GM13976 (cell line): ENCODE data around the gene CNN1.
"Not testable (repeated sequence)": the region's sequence is repeated elsewhere in the genome, so short reads cannot be mapped to it uniquely, and the experiment has no call there.

Experiments used
- DNase-seq: peaks from one replicate; pipeline ENCODE4 v3.0.0; 2012; ENCODE audit warnings: low spot score
- in situ Hi-C: fragments of 300-500 bp; cut with MboI; formaldehyde crosslinking; loops from one replicate; pipeline ENCODE4 v1.12.0; 2022; ENCODE audit warnings: low sequenced_read_pairs, mixed read lengths, inconsistent platforms; ENCODE audit not compliant: unreplicated experiment
- TF ChIP-seq, protein P1 (sequence below): IDR thresholded peaks from 2 replicates; pipeline ENCODE4 v1.5.1; 2012; ENCODE audit warnings: borderline replicate concordance, mild to moderate bottlenecking; ENCODE audit not compliant: insufficient read depth; ENCODE audit errors: extremely low read depth, missing control alignments, control extremely low read depth

Gene CNN1

DNA sequence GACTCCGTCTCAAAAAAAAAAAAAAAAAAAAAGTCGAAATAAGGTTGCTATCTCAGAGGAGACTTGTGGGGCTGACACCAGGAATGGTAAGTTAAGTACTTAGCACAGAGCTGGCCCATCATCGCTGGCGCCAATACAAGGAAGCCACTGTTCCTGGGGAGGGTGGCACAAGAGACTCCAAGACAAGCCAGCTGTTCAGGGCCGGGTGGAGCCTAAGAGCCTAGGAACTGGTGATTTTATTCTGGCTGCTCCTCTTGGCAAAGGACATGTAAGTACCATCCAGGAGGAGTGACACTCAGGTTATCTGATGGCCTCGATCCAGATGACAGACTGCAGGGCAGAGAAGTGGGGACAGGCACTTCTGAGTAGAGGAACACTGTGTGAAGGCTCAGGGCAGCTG is 16.6 kb downstream of the CNN1 start:
- in situ Hi-C loops, result no loop called here
- TF ChIP-seq, protein P1, sequence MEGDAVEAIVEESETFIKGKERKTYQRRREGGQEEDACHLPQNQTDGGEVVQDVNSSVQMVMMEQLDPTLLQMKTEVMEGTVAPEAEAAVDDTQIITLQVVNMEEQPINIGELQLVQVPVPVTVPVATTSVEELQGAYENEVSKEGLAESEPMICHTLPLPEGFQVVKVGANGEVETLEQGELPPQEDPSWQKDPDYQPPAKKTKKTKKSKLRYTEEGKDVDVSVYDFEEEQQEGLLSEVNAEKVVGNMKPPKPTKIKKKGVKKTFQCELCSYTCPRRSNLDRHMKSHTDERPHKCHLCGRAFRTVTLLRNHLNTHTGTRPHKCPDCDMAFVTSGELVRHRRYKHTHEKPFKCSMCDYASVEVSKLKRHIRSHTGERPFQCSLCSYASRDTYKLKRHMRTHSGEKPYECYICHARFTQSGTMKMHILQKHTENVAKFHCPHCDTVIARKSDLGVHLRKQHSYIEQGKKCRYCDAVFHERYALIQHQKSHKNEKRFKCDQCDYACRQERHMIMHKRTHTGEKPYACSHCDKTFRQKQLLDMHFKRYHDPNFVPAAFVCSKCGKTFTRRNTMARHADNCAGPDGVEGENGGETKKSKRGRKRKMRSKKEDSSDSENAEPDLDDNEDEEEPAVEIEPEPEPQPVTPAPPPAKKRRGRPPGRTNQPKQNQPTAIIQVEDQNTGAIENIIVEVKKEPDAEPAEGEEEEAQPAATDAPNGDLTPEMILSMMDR, result no peak
- no peak for DNase-seq

DNA sequence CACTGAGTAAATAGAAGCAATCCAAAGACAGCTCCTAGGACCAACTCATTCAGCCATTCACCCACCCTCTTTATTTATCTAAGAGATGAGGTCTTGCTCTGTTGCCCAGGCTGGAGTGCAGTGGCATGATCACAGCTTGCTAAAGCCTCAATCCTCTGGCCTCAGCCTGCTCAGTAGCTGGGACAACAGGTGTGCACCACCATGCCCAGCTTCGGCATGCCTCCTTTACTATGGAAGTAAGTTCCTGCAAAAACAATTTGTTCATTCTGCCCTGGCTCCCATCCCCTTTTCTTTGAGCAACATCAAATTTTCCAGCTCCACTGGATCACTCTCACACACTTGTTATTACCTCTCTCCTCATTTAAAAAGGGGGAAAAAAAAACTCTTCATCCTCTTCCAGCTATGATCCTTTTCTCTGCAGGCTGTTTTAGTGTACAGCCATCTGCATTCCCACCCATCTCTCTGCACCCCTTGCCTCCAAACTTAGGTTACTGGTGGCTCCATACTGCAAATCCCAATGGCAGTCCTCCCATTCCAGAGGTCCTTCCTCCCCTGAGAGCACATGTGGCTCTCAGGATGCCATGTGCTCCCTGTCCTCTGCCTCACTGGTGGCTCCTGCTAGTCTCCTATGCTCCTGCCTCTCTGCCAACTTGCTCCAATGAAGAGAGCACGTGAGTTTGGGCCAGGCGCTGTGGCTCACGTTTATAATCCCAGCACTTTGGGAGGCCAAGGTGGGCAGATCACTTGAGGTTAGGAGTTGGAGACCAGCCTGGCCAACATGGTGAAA is 18.2 kb downstream of the CNN1 start:
- TF ChIP-seq, protein P1, result no peak
- no peak for DNase-seq
- in situ Hi-C loops, result no loop called here

DNA sequence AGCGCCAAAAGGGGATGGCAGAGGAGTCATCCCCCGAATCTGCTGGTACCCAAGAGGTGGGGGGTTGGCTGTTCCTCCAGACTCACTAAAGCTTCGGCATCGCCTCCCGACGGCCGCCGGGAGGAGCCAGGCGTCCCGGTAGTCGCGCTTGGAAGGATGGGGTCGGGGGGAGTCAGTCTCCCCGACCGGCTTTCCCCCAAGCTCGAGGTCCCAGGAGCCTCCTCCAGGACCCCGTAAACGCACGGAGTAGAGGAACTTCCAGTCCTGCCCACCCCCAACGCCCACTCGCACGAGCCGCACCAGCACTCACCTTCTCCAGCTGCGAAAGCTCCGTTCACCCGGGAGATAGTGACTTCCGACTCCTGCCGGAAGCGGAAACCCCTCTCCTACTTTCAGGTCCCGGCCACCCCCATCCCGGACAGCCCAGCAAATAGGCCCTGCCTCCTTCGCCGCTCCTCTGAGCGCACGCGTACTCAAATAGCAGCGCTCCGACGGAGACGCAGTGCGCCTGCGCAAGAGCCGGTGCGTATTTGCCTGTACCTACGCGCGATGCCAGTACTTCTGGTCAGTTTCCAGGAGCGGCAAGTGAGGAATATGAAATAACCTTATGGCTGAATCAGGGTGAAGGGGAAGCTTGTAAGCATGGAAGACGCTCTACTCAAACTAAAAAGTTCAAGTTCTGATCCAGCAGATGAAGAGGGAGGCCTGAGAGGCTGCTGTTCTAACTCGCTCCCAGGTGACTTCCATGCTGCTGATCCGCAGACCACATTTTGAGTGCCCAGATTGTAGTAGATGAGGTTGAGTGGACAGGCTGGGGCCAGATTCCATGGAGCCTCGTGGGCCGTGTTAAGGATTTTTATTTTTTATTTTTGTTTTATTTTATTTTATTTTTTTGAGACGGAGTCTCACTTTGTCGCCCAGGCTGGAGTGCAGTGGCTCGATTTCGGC is 20.5 kb downstream of the CNN1 start, which contains the start of gene ELOF1:
Gene ELOF1 (minus strand): TSS at position 350 of the 948 bp plus-strand sequence. CDS start 4,883 bp downstream, outside the sequence.
- TF ChIP-seq, protein P1, result no peak
- peak; percentile 98 for DNase-seq
- in situ Hi-C loops, result no loop called here

DNA sequence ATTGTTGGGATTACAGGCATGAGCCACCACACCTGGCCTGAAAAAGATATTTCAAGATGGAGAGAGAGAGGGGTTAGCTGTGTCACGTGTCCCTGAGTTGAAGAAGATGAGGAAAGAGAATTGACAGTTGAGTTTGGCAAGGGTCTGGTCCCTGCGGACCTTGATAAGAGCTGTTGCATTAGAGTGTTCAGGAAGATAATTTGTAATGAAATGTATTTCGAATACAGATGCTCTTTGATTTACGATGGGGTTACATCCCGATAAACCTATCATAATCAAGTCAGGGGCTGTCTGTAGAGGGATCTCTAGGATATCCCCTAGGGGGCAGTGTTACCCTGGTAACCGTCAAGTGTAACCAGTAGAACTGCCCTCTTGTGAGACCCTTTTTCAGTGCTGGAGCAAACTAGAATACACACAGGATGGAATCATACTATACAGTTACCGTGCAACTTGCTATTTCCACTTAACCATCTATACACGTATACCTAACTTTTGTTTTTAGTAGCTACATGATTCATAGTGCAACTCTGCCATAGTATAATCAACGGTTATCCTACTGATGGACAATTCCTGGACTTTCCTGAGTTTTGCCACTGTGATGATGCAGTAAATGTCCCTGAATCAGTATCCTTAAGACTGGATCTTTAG is 21.9 kb downstream of the CNN1 start:
- DNase-seq, result peak; percentile 76

DNA sequence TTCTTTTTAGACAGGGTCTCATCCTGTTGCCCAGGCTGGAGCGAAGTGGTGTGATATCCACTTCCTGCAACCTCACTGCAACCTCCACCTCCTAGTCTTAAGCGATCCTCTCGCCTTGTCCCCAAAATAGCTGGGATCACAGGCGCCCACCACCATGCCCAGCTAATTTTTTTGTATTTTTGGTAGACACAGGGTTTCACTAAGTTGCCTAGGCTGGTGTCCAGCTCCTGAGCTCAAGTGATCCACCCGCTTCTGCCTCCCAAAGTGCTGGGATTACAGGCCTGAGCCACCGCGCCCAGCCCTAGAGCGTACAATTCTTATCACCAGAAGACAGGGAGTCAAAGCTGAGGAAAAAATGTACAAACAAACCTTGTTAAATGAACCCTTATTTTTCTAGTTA is 24.9 kb downstream of the CNN1 start:
- no peak for DNase-seq
- in situ Hi-C loops, result no loop called here
- TF ChIP-seq, protein P1, result no peak

More for the DNA sequence above, 21.9 kb downstream of the CNN1 start:
- in situ Hi-C loops, result no loop called here
- TF ChIP-seq, protein P1, result peak; percentile 49

DNA sequence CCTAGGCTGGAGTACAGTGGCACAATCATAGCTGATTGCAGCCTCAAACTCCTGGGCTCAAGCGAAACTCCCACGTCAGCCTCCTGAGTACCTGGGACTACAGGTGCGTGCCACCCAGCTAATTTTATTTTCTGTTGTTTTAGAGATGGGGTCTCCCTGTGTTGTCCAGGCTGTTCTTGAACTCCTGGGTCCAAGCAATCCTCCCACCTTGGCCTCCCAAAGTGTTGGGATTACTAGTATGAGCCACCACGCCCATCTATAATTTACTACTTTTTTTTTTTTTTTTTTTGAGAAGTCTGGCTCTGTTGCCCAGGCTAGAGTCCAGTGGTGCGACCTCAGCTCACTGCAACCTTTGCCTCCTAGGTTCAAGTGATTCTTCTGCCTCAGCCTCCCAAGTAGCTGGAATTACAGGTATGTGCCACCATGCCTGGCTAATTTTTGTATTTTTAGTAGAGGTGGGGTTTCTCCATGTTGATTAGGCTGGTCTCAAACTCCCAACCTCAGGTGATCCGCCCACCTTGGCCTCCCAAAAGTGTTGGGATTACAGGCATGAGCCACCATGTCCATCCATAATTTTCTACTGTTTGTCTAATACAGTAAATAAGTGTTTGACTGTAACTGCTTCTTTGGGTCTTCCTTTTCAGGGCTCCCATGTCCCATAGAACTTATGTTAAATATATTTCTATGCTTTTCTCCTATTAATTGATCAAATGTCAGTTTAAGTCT is 25.6 kb downstream of the CNN1 start:
- in situ Hi-C loops, DNase-seq: not testable (repeated sequence)

DNA sequence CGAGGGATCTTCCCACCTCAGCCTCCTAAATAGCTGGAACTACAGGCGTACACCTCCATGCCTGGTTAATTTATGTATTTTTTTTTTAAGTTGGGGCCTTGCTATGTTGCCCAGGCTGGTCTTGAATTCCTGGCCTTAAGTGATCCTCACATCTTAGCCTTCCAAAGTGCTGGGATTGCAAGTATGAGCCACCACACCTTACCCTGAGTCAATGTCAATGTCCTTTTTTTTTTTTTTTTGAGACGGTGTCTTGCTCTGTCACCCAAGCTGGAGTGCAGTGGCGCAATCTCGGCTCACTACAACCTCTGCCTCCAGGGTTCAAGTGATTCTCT is 27.0 kb downstream of the CNN1 start:
- DNase-seq, in situ Hi-C loops: not testable (repeated sequence)
